Loucy (cell line): Measurements from ENCODE around the gene TMEM11.

ENCODE experiments used
- CTCF ChIP-seq: fragments of 200-600 bp; sonication (generic); conservative IDR thresholded peaks from 2 replicates; pipeline ENCODE4 v1.5.1; 2014; ENCODE audit warnings: mild to moderate bottlenecking, antibody characterized with exemption, low read length
- EZH2phosphoT487 ChIP-seq: fragments of 200-600 bp; IDR thresholded peaks from 2 replicates; pipeline ENCODE4 v1.6.1; 2018; ENCODE audit warnings: antibody characterized with exemption, mild to moderate bottlenecking, moderate library complexity, borderline replicate concordance

GRCh38 chr17:21228111-21228510 lies 14.2 kb upstream of the TMEM11 start:
- no peak for TF ChIP-seq EZH2phosphoT487
- TF ChIP-seq CTCF = no peak
